Testis (tissue), 2 donors: ENCODE data around the gene DPH2.

Experiments
- POLR2A ChIP-seq: fragments of 450-650 bp; IDR thresholded peaks from one replicate; pipeline ENCODE4 v1.6.1; 2017; ENCODE audit warnings: antibody characterized with exemption, mild to moderate bottlenecking, moderate library complexity
- TF ChIP-seq, protein P1 (sequence below), 3 experiments: fragments of 450-650 bp in 2 of 3; fragments of 200-600 bp in 1 of 3; sonication (generic) in 1 of 3; IDR thresholded peaks; one replicate each; pipeline ENCODE4 v1.5.1; 2016 to 2019; ENCODE audit warnings: antibody characterized with exemption in 3 of 3, mild to moderate bottlenecking in 2 of 3, moderate library complexity in 1 of 3

GRCh38 chr1:43963006-43963405, 6.8 kb upstream of the DPH2 start:
- no peak for TF ChIP-seq POLR2A
- TF ChIP-seq, protein P1, sequence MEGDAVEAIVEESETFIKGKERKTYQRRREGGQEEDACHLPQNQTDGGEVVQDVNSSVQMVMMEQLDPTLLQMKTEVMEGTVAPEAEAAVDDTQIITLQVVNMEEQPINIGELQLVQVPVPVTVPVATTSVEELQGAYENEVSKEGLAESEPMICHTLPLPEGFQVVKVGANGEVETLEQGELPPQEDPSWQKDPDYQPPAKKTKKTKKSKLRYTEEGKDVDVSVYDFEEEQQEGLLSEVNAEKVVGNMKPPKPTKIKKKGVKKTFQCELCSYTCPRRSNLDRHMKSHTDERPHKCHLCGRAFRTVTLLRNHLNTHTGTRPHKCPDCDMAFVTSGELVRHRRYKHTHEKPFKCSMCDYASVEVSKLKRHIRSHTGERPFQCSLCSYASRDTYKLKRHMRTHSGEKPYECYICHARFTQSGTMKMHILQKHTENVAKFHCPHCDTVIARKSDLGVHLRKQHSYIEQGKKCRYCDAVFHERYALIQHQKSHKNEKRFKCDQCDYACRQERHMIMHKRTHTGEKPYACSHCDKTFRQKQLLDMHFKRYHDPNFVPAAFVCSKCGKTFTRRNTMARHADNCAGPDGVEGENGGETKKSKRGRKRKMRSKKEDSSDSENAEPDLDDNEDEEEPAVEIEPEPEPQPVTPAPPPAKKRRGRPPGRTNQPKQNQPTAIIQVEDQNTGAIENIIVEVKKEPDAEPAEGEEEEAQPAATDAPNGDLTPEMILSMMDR (IDR thresholded peaks at IDR 0.05), result no peak
